GM06990 (cell line): ENCODE data around the gene NIPAL3.
A peak's percentile ranks its signal among the peaks of the same experiment; 100 is the strongest.

ENCODE experiments used
- DNase-seq: peaks from one replicate; pipeline ENCODE4 v3.0.0-alpha.2; 2011; ENCODE audit not compliant: insufficient read length; ENCODE audit errors: extremely low read depth
- H3K27me3 ChIP-seq: replicated peaks from 2 replicates; pipeline ENCODE4 v1.6.0; 2011; ENCODE audit warnings: low read length; ENCODE audit not compliant: control insufficient read depth, insufficient read depth
- H3K36me3 ChIP-seq: 2 replicates; pipeline ENCODE4 v1.5.1; 2011; ENCODE audit warnings: low read length; ENCODE audit not compliant: control insufficient read depth, insufficient read depth
- H3K4me3 ChIP-seq: replicated peaks from 2 replicates; pipeline ENCODE4 v1.5.1; 2011; ENCODE audit warnings: low read depth, mild to moderate bottlenecking, control low read depth, low read length
- CTCF ChIP-seq: IDR thresholded peaks from 2 replicates; pipeline ENCODE4 v1.5.1; 2011; ENCODE audit warnings: low read length, control low read depth, mild to moderate bottlenecking, inconsistent platforms; ENCODE audit not compliant: insufficient read depth, poor library complexity, severe bottlenecking

NIPAL3 gene

GRCh38 chr1:24502709-24503058 lies 87.1 kb downstream of the NIPAL3 start, which contains the start of gene RCAN3:
TSS of gene RCAN3 (plus strand) at chr1:24502836. CDS start at chr1:24514373, 11,537 bp downstream.
- Histone ChIP-seq H3K4me3 (peak within 1 kb of the TSS; percentile 77), H3K36me3 (no peaks in the 10 kb centered on the region), H3K27me3 (no peaks in the 10 kb centered on the region; the same call in 1 of the 2 replicates)
- TF ChIP-seq CTCF: no peak
- peak; percentile 82 for DNase-seq

- no peak for DNase-seq
- Histone ChIP-seq H3K4me3 (peak overlapping the region; percentile 77), H3K36me3 (no peaks in the 10 kb centered on the region), H3K27me3 (no peaks in the 10 kb centered on the region; the same call in 1 of the 2 replicates)
- no peak for TF ChIP-seq CTCF
Measured at GRCh38 chr1:24503059-24503751, 87.6 kb downstream of the NIPAL3 start.

- no peak for DNase-seq
- TF ChIP-seq CTCF: no peak
- H3K4me3 ChIP-seq: no peak overlapping the region
Measured at GRCh38 chr1:24503870-24504523, 88.4 kb downstream of the NIPAL3 start.

GRCh38 chr1:24504560-24504959 lies 89.0 kb downstream of the NIPAL3 start:
- no peaks in the 10 kb centered on the region for H3K36me3 ChIP-seq

More at GRCh38 chr1:24503870-24504523, 88.4 kb downstream of the NIPAL3 start:
- Histone ChIP-seq H3K36me3 (no peaks in the 10 kb centered on the region), H3K27me3 (no peaks in the 10 kb centered on the region; the same call in 1 of the 2 replicates)

DNA sequence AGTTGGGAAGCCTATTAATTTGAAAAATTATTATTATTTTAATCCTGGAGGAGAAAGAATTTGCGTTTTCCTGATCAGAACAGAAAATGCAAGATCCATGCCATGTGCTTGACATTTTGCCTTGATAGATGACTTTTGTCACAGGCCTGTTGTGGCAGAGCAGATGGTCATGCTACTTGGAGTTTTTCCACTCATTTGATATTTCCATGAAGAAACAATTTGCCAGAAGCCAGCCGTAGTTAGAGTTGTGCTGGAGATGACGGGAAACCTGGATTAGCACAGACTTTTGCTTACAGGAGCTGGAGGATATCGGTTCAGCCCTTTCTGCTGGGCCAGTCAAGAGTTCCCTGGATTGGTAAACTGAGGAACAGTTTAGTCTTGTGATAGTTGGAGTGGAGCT lies 90.2 kb downstream of the NIPAL3 start:
- no peaks in the 10 kb centered on the region for H3K36me3 ChIP-seq
- DNase-seq: no peak
- no peaks in the 10 kb centered on the region; the same call in 1 of the 2 replicates for H3K27me3 ChIP-seq
- H3K4me3 ChIP-seq: no peak overlapping the region
- TF ChIP-seq CTCF: no peak

More at GRCh38 chr1:24504560-24504959, 89.0 kb downstream of the NIPAL3 start:
- no peak overlapping the region for H3K4me3 ChIP-seq
- no peak for TF ChIP-seq CTCF
- no peaks in the 10 kb centered on the region; the same call in 1 of the 2 replicates for H3K27me3 ChIP-seq
- DNase-seq: no peak
